ENCODE data around the gene PDLIM1.
A peak's percentile ranks its signal among the peaks of the same experiment; 100 is the strongest.

PDLIM1 gene

GRCh38 chr10:95314192-95314918 lies 23.6 kb upstream of the PDLIM1 start:
- no peak for DNase-seq (ENCODE audit: low read depth)

- DNase-seq (ENCODE audit: low read depth) = no peak
Measured at GRCh38 chr10:95312986-95313495, 22.2 kb upstream of the PDLIM1 start.

- no peak for DNase-seq (ENCODE audit: low read depth)
Measured at GRCh38 chr10:95312257-95312656, 21.5 kb upstream of the PDLIM1 start.

- DNase-seq (ENCODE audit: low read depth) = no peak
Measured at GRCh38 chr10:95309958-95310357, 19.2 kb upstream of the PDLIM1 start.

- DNase-seq (ENCODE audit: low read depth) = peak; percentile 81
Measured at GRCh38 chr10:95308389-95309302, 17.8 kb upstream of the PDLIM1 start.

- no peak for DNase-seq (ENCODE audit: low read depth)
Measured at GRCh38 chr10:95306851-95307250, 16.0 kb upstream of the PDLIM1 start.

- DNase-seq (ENCODE audit: low read depth) = no peak
Measured at GRCh38 chr10:95306318-95306650, 15.5 kb upstream of the PDLIM1 start.

- DNase-seq (ENCODE audit: low read depth) = no peak
Measured at GRCh38 chr10:95305606-95306317, 15.0 kb upstream of the PDLIM1 start.

- DNase-seq (ENCODE audit: low read depth) = no peak
Measured at GRCh38 chr10:95304976-95305375, 14.2 kb upstream of the PDLIM1 start.

- DNase-seq (ENCODE audit: low read depth) = no peak
Measured at GRCh38 chr10:95304463-95304862, 13.7 kb upstream of the PDLIM1 start.

- no peak for DNase-seq (ENCODE audit: low read depth)
Measured at GRCh38 chr10:95303950-95304349, 13.1 kb upstream of the PDLIM1 start.

GRCh38 chr10:95303535-95303934 lies 12.7 kb upstream of the PDLIM1 start:
- DNase-seq (ENCODE audit: low read depth) = no peak

- no peak for DNase-seq (ENCODE audit: low read depth)
Measured at GRCh38 chr10:95300022-95300539, 9.3 kb upstream of the PDLIM1 start.

GRCh38 chr10:95297402-95297801 lies 6.6 kb upstream of the PDLIM1 start:
- no peak for DNase-seq (ENCODE audit: low read depth)

GRCh38 chr10:95296764-95297163 lies 6.0 kb upstream of the PDLIM1 start:
- DNase-seq (ENCODE audit: low read depth) = no peak

- DNase-seq (ENCODE audit: low read depth) = no peak
Measured at GRCh38 chr10:95295031-95295755, 4.4 kb upstream of the PDLIM1 start.

- DNase-seq (ENCODE audit: low read depth) = no peak
Measured at GRCh38 chr10:95293631-95294030, 2.8 kb upstream of the PDLIM1 start.

- no peak for DNase-seq (ENCODE audit: low read depth)
Measured at GRCh38 chr10:95291365-95292039, 699 bp upstream of the PDLIM1 start.

- DNase-seq (ENCODE audit: low read depth) = no peak
Measured at GRCh38 chr10:95289921-95290421, 832 bp downstream of the PDLIM1 start.

- DNase-seq (ENCODE audit: low read depth) = no peak
Measured at GRCh38 chr10:95289003-95289920, 1.5 kb downstream of the PDLIM1 start.

Measured in stromal cell of bone marrow (primary cell).